A673 (cell line): ENCODE data around the gene DIPK1C.
A peak's percentile ranks its signal among the peaks of the same experiment; 100 is the strongest.

Source experiments
- CTCF ChIP-seq: fragments of 300-800, 200-600 bp; sonication (generic); conservative IDR thresholded peaks from 2 replicates; pipeline ENCODE4 v1.5.1; 2017; ENCODE audit warnings: low read depth, mild to moderate bottlenecking, antibody characterized with exemption, low read length, moderate library complexity, mixed read lengths
- EZH2 ChIP-seq: fragments of 200-600 bp; sonication (generic); IDR thresholded peaks from 2 replicates; pipeline ENCODE4 v1.6.1; 2017; ENCODE audit warnings: borderline replicate concordance, low read depth, mild to moderate bottlenecking, mixed read lengths, antibody characterized with exemption, low read length; ENCODE audit not compliant: poor library complexity, severe bottlenecking

- TF ChIP-seq CTCF (no peak), EZH2 (peak; percentile 42)
Measured at GRCh38 chr18:74455386-74455785, 1.7 kb downstream of the DIPK1C start.
